Upper lobe of left lung (tissue), 6 donors: Measurements from ENCODE around the gene LARP1B. TPM values are rescaled to one million over a fixed set of nuclear protein-coding genes. Genes with fewer than 3 reads are reported as not detected.
A peak's percentile ranks its signal among the peaks of the same experiment; 100 is the strongest.

Source experiments
- ATAC-seq, 2 donors: fragments of 200-7000 bp; cut with Tn5 transposase; one replicate each; pipeline ENCODE4 v1.9.1; 2022; ENCODE audit warnings: mild to moderate bottlenecking in 2 of 2, moderate library complexity in 2 of 2; ENCODE audit not compliant: low FRiP score in 2 of 2
- DNase-seq, 2 donors: peaks; one replicate each; pipeline ENCODE4 v3.0.0-alpha.2; 2019 to 2020
- H3K27ac ChIP-seq, 4 donors: fragments of 200-600 bp; sonication (generic); one replicate each; pipeline ENCODE4 v1.5.1; 2016 to 2019
- H3K27me3 ChIP-seq, 4 donors: fragments of 200-600 bp; sonication (generic); one replicate each; pipeline ENCODE4 v1.5.1; 2017 to 2019
- H3K36me3 ChIP-seq, 4 donors: fragments of 200-600 bp; sonication (generic); one replicate each; pipeline ENCODE4 v1.5.1; 2016 to 2019
- H3K4me1 ChIP-seq, 4 donors: fragments of 200-600 bp; sonication (generic); one replicate each; pipeline ENCODE4 v1.5.1; 2018 to 2019
- H3K4me3 ChIP-seq, 4 donors: fragments of 200-600 bp; sonication (generic); one replicate each; pipeline ENCODE4 v1.5.1; 2017 to 2019; ENCODE audit warnings: mild to moderate bottlenecking in 2 of 4, moderate library complexity in 1 of 4
- H3K9me3 ChIP-seq, 4 donors: fragments of 200-600 bp; sonication (generic); one replicate each; pipeline ENCODE4 v1.5.1; 2018 to 2019
- EP300 ChIP-seq, 4 donors: sonication (generic); formaldehyde crosslinking; IDR thresholded peaks; one replicate each; pipeline ENCODE4 v1.5.1; 2017; ENCODE audit warnings: antibody characterized with exemption in 4 of 4, control low read depth in 2 of 4
- POLR2A ChIP-seq, 4 donors: fragments of 450-650 bp; IDR thresholded peaks; one replicate each; pipeline ENCODE4 v1.5.1; 2016 to 2017; ENCODE audit warnings: antibody characterized with exemption in 4 of 4, mild to moderate bottlenecking in 2 of 4
- POLR2AphosphoS5 ChIP-seq, 2 donors: sonication (generic); formaldehyde crosslinking; IDR thresholded peaks; one replicate each; pipeline ENCODE4 v1.5.1; 2017; ENCODE audit warnings: antibody characterized with exemption in 2 of 2
- WGBS, 2 donors: methylation state at CpG; one replicate each; pipeline ENCODE4 v1.1.5; 2017 to 2018; 5-methylcytosine and 5-hydroxymethylcytosine counted together
- total RNA-seq, 6 donors: library from RNA; depleted of rRNA in 4 of 6; stranded (reverse); fragments of >200 nt in 4 of 6; gene quantifications; one replicate each; pipeline versions ENCODE4 v1.1.0 to v1.2.1, GENCODE V29; 2016 to 2021
- TF ChIP-seq, protein P1 (sequence below), 6 experiments: fragments of 450-650 bp in 4 of 6; fragments of 200-600 bp in 2 of 6; sonication (generic) in 2 of 6; IDR thresholded peaks; one replicate each; pipeline ENCODE4 v1.5.1; 2016 to 2019; ENCODE audit warnings: antibody characterized with exemption in 6 of 6
- donor health status: DM: no; HTN: no; CAD: no; lungs with moderate emphysema.
- donor health status: DM: no; HTN: yes; CAD: no; lungs with severe emphysema.

The LARP1B gene
- total RNA-seq, 6 donors from 2014 or later = 13.8 to 41.7 (median 20.7) TPM

DNA sequence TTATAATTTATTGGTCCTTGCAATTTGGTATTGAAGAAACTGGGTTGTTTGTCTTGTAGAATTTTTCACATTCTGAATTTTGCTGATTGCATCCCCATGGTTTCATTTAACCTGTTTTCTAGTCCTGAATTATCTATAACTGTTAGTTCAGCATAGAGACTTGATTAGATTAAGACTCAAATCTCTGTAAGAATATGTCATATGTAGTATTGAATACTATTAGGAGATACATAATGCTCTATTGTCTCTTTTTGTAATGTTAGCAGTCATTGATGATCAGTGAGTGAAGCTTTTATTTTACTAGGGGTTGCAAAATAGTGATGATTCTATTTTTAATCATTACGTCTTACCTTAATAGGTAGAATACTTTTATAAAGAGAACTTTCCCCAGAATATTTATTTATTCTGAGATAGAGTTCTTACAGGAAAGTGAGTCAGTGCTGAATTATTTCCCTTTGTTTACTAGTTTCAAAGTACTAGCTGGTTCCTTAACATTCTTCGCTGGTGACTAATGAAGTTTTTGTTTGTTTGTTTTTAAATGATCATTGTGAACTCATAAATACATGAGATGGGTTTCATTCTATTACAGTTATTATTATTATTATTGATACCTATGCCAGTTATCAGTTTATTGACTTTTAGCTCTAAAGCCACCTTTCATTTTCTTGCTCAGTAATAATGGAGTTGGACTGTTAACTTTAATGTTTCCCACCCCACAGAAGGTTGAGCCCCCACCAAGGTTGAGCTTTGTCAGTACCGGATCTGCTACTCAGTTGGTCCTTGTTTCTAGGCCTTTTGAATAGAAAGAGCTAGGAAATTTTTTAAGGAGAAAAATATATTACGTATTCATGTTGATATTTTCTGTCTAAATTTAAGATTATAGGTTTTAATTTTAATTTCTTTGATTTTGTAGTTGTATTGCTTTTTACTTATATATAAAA lies 102.3 kb downstream of the LARP1B start:
- Histone ChIP-seq H3K27me3 (no peaks in the 10 kb centered on the region), H3K4me3 (no peak overlapping the region), H3K9me3 (no peaks in the 10 kb centered on the region), H3K36me3 (no peaks in the 10 kb centered on the region), H3K4me1 (peaks cover 0 to 3% (median 0%) of the 10 kb centered on the region in 4 donors), H3K27ac (no peak overlapping the region)
- ATAC-seq (no peak), DNase-seq (no peak)
- 64 to 77% methylated on average over 4 of the region's 4 CpGs for WGBS, 2 donors
- TF ChIP-seq EP300 (IDR thresholded peaks at IDR 0.05) (peak in 1 of 4 donors; percentile 28), POLR2A (IDR thresholded peaks at IDR 0.05) (no peak)

DNA sequence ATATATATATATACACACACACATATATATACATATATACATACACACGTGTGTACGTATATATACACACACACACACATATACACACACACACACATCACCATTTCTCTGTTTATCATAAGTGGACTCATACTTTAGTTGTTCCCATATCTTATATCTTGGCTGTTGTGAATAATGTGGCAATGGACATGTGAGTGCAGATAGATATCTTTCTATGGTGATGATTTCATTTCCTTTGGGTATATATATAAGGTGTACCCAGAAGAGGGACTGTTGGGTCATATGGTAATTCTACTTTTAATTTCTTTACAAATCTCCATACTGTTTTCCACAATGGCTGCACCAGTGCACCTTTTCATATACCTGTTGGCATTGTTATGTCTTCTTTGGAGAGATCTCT lies 105.9 kb downstream of the LARP1B start:
- H3K27ac ChIP-seq = no peak overlapping the region
- H3K27me3 ChIP-seq = no peaks in the 10 kb centered on the region
- H3K4me3 ChIP-seq = no peak overlapping the region
- DNase-seq (no peak), ATAC-seq (no peak)
- WGBS, 2 donors = 93 to 95% methylated on average over 2 of the region's 2 CpGs
- H3K9me3 ChIP-seq = no peaks in the 10 kb centered on the region
- H3K36me3 ChIP-seq = no peaks in the 10 kb centered on the region
- peaks cover 0 to 3% (median 0%) of the 10 kb centered on the region in 4 donors for H3K4me1 ChIP-seq
- TF ChIP-seq, protein P1, sequence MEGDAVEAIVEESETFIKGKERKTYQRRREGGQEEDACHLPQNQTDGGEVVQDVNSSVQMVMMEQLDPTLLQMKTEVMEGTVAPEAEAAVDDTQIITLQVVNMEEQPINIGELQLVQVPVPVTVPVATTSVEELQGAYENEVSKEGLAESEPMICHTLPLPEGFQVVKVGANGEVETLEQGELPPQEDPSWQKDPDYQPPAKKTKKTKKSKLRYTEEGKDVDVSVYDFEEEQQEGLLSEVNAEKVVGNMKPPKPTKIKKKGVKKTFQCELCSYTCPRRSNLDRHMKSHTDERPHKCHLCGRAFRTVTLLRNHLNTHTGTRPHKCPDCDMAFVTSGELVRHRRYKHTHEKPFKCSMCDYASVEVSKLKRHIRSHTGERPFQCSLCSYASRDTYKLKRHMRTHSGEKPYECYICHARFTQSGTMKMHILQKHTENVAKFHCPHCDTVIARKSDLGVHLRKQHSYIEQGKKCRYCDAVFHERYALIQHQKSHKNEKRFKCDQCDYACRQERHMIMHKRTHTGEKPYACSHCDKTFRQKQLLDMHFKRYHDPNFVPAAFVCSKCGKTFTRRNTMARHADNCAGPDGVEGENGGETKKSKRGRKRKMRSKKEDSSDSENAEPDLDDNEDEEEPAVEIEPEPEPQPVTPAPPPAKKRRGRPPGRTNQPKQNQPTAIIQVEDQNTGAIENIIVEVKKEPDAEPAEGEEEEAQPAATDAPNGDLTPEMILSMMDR (IDR thresholded peaks at IDR 0.05) = no peak
- TF ChIP-seq POLR2A (IDR thresholded peaks at IDR 0.05) (no peak), POLR2AphosphoS5 (IDR thresholded peaks at IDR 0.05) (no peak), EP300 (IDR thresholded peaks at IDR 0.05) (no peak)

DNA sequence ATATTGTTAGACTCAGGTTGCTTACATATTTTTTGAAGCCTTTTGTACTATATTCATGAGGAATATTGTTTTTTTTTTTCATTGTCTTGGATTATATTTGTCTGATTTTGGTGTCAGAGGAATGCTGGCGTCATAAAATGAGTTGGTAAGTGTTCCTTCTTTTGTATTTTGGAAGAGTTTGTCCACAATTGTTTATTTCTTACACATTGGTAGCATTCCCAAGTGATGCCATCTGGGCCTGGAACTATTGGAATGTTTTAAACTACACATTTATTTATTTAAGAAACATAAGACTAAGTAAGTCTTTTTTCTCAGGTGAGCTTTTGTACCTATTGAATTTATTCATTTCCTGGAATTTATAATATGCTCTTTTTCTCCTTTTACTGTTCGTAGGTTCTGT lies 107.6 kb downstream of the LARP1B start:
- Histone ChIP-seq H3K4me1 (no peaks in the 10 kb centered on the region), H3K36me3 (no peaks in the 10 kb centered on the region), H3K9me3 (no peaks in the 10 kb centered on the region), H3K27ac (no peak overlapping the region), H3K4me3 (no peak overlapping the region), H3K27me3 (no peaks in the 10 kb centered on the region)
- 84 to 90% methylated on average over 2 of the region's 2 CpGs for WGBS, 2 donors
- TF ChIP-seq POLR2AphosphoS5 (IDR thresholded peaks at IDR 0.05) = no peak
- no peak for TF ChIP-seq POLR2A (IDR thresholded peaks at IDR 0.05)
- TF ChIP-seq, protein P1 (IDR thresholded peaks at IDR 0.05) = no peak
- no peak for TF ChIP-seq EP300 (IDR thresholded peaks at IDR 0.05)
- ATAC-seq (no peak), DNase-seq (no peak)

DNA sequence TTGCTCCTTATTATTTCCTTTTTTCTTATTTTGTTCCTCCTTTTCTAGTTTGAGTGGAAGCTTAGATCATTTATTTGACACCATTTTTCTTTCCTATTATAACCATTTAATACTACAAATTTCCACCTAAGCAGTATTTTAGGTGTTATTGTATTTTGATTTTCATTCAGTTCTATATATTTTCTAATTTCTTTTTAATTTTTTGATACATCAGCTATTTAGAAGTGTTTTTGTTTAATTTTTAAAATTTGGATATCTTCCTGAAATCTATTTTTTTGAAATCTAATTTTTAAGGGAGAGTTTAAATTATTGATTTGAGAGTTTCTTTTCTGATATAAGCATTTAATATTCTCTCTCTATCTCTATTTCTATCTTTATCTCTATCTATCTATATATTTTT lies 108.1 kb downstream of the LARP1B start:
- no peaks in the 10 kb centered on the region for H3K36me3 ChIP-seq
- no peak overlapping the region for H3K4me3 ChIP-seq
- TF ChIP-seq POLR2AphosphoS5 (IDR thresholded peaks at IDR 0.05) (no peak), POLR2A (IDR thresholded peaks at IDR 0.05) (no peak), EP300 (IDR thresholded peaks at IDR 0.05) (no peak)
- TF ChIP-seq, protein P1 (IDR thresholded peaks at IDR 0.05) = no peak
- ATAC-seq = no peak
- H3K27ac ChIP-seq = no peak overlapping the region
- no peaks in the 10 kb centered on the region for H3K27me3 ChIP-seq
- H3K9me3 ChIP-seq = no peaks in the 10 kb centered on the region
- no peaks in the 10 kb centered on the region for H3K4me1 ChIP-seq
- DNase-seq = no peak

DNA sequence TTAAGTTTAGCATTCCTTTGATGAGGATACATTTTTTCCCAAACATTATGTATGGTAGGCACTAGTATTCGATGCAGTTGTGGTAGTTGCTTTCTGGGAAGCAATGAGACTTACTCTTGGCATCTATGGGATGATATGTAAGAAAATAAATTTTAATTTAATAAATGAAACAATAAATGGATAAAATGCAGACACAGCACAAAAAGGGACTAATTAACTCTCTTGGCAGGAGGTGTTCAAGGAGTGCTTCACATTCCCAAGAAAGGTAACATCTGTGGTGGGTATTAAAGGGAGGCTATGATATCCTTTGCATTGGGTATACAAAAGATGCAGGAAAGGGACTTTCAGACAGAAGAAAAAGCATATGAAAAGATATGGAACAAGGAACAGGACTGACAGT lies 115.5 kb downstream of the LARP1B start:
- no peaks in the 10 kb centered on the region for H3K9me3 ChIP-seq
- H3K4me1 ChIP-seq = no peaks in the 10 kb centered on the region
- H3K27ac ChIP-seq = no peak overlapping the region
- no peaks in the 10 kb centered on the region for H3K36me3 ChIP-seq
- WGBS, 2 donors = 96 to 100% methylated on average over 1 of the region's 1 CpG
- TF ChIP-seq, protein P1 (IDR thresholded peaks at IDR 0.05) = no peak
- TF ChIP-seq EP300 (IDR thresholded peaks at IDR 0.05) = no peak
- TF ChIP-seq POLR2AphosphoS5 (IDR thresholded peaks at IDR 0.05) = no peak
- TF ChIP-seq POLR2A (IDR thresholded peaks at IDR 0.05) = no peak
- no peaks in the 10 kb centered on the region for H3K27me3 ChIP-seq
- no peak for DNase-seq
- H3K4me3 ChIP-seq = no peak overlapping the region
- ATAC-seq = no peak
